Osteoblast (primary cell): ENCODE data around the gene C4orf33. TPM values are rescaled to one million over a fixed set of nuclear protein-coding genes. Genes with fewer than 3 reads are reported as not detected.

Source experiments
- DNase-seq: peaks from one replicate; pipeline ENCODE4 v3.0.0; 2011; ENCODE audit warnings: low spot score, mixed read lengths; ENCODE audit not compliant: insufficient read length; ENCODE audit errors: missing footprints
- H2AFZ ChIP-seq: 2 replicates; pipeline ENCODE4 v1.6.0; 2011; ENCODE audit warnings: mild to moderate bottlenecking, low read length
- H3K27ac ChIP-seq: 2 replicates; pipeline ENCODE4 v1.5.1; 2011; ENCODE audit warnings: mild to moderate bottlenecking, low read depth, low read length, moderate library complexity
- H3K27me3 ChIP-seq: 2 replicates; pipeline ENCODE4 v1.6.0; 2012; ENCODE audit warnings: mild to moderate bottlenecking, control low read depth, inconsistent platforms, low read length, moderate library complexity; ENCODE audit not compliant: insufficient read depth
- H3K36me3 ChIP-seq: 2 replicates; pipeline ENCODE4 v1.5.1; 2011; ENCODE audit warnings: mild to moderate bottlenecking, low read length, control low read depth, moderate library complexity; ENCODE audit not compliant: insufficient read depth
- H3K4me1 ChIP-seq: 2 replicates; pipeline ENCODE4 v1.5.1; 2011; ENCODE audit warnings: mild to moderate bottlenecking, low read length, control low read depth, moderate library complexity; ENCODE audit not compliant: insufficient read depth
- H3K4me2 ChIP-seq: 2 replicates; pipeline ENCODE4 v1.6.0; 2011; ENCODE audit warnings: mild to moderate bottlenecking, low read length; ENCODE audit not compliant: insufficient read depth
- H3K4me3 ChIP-seq: fragments of 200-600 bp; sonication (generic); 3 replicates; pipeline ENCODE4 v1.5.1; 2012; ENCODE audit warnings: mild to moderate bottlenecking, low read length, inconsistent platforms; ENCODE audit not compliant: insufficient read depth
- H3K79me2 ChIP-seq: 2 replicates; pipeline ENCODE4 v1.6.0; 2012; ENCODE audit warnings: mild to moderate bottlenecking, low read length, control low read depth, inconsistent platforms; ENCODE audit not compliant: insufficient read depth
- H3K9me3 ChIP-seq: 2 replicates; pipeline ENCODE4 v1.5.1; 2011; ENCODE audit warnings: low read depth, low read length, control low read depth
- H4K20me1 ChIP-seq: 2 replicates; pipeline ENCODE4 v1.6.0; 2012; ENCODE audit warnings: mild to moderate bottlenecking, low read length, control low read depth; ENCODE audit not compliant: insufficient read depth
- CTCF ChIP-seq: IDR thresholded peaks from 2 replicates; pipeline ENCODE4 v1.5.1; 2011; ENCODE audit warnings: mild to moderate bottlenecking, low read depth, low read length, moderate library complexity; ENCODE audit errors: extremely low read depth
- total RNA-seq: library from RNA; depleted of rRNA; stranded (reverse); fragments of >200 nt; gene quantifications from 2 replicates; pipeline ENCODE4 v1.2.3, GENCODE V29; 2012

Gene C4orf33
- total RNA-seq, 1 donor, result 11.9 TPM

DNA sequence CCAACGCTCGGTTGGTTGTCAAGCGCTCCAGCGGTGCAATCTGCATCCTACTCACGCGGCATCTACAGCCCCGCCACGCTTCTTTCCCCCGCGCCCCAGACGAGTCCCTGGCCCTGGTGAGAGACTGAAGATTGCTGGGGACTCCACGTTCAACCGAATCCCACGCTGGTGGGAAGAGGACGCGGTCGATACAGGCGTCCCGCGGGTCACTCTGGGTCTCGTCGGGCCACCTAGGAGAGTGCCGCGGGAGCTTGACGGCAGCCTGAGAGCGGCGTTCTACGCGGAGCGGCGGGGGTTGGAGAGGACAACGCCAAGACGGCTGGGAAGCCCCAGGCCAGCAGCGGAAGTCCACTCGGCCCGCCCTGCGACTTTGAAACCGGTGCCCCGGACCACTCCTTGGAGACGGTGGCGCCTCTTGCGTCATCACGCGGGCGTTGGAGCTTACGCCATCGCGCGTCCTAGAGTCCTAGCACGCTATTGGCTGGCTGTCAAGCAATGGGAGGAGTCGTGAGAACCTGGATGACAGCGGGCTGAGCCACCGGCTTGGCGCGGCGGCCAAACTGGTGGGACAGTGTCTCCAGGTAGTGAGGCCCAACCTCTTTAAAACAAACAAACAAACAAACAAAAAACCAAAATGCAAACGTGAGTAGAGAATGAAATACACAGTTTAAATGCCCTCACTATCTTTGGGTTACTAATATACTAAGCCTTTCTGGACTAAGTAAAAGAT lies 2.6 kb upstream of the C4orf33 start, which contains the start of gene SCLT1:
Gene SCLT1, minus strand, starts transcription at position 349 of the 730 bp plus-strand sequence. CDS start 436 bp downstream, outside the sequence.
- peak within 1 kb of the TSS; percentile 94 for H3K4me2 ChIP-seq
- no peaks in the 10 kb centered on the region for H3K27me3 ChIP-seq
- peaks cover 13% of the 10 kb centered on the region for H3K4me1 ChIP-seq
- TF ChIP-seq CTCF, result no peak
- peaks cover 42% of the 10 kb centered on the region for H3K79me2 ChIP-seq
- H3K4me3 ChIP-seq, result peak within 1 kb of the TSS; percentile 91
- peak within 1 kb of the TSS; percentile 95 for H3K27ac ChIP-seq
- H2AFZ ChIP-seq, result peak within 1 kb of the TSS; percentile 94
- peak; percentile 94 for DNase-seq
- H3K9me3 ChIP-seq, result no peaks in the 10 kb centered on the region
- H3K36me3 ChIP-seq, result no peaks in the 10 kb centered on the region
- no peaks in the 10 kb centered on the region for H4K20me1 ChIP-seq

DNA sequence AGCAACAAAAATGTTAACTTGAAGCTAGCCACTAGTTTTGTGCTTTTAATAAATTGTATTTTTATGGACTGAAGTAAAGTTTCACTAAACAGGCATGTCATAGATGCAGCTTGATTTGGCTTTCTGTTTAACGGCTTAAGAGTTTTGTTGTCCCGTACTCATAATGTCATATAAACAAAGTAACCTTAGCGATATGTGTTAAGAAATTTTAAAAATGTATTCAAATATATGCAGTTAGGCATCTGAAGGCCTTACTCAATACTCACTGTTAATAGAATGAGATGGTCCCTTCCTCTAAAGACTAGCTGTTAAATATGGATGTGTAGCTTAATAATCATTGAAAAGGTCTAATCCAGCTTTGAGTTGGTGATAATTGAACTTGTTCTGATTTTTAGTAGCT lies 1.6 kb upstream of the C4orf33 start:
- Histone ChIP-seq H3K4me1 (peaks cover 13% of the 10 kb centered on the region), H3K79me2 (peaks cover 33% of the 10 kb centered on the region), H3K27me3 (no peaks in the 10 kb centered on the region), H3K9me3 (no peaks in the 10 kb centered on the region), H4K20me1 (no peaks in the 10 kb centered on the region), H3K36me3 (no peaks in the 10 kb centered on the region), H2AFZ (peak overlapping the region; percentile 18), H3K4me2 (peak overlapping the region; percentile 94), H3K27ac (no peak overlapping the region), H3K4me3 (no peak overlapping the region)
- DNase-seq, result no peak
- no peak for TF ChIP-seq CTCF

- no peak overlapping the region for H2AFZ ChIP-seq
- no peaks in the 10 kb centered on the region for H3K79me2 ChIP-seq
- no peak overlapping the region for H3K4me2 ChIP-seq
- no peaks in the 10 kb centered on the region for H4K20me1 ChIP-seq
- no peak for TF ChIP-seq CTCF
- no peak overlapping the region for H3K4me3 ChIP-seq
- no peak overlapping the region for H3K27ac ChIP-seq
- no peaks in the 10 kb centered on the region for H3K27me3 ChIP-seq
- no peaks in the 10 kb centered on the region for H3K9me3 ChIP-seq
- DNase-seq, result no peak
- H3K36me3 ChIP-seq, result no peaks in the 10 kb centered on the region
- H3K4me1 ChIP-seq, result peaks cover 4% of the 10 kb centered on the region
These were observed 2.6 kb downstream of the C4orf33 start for GRCh38 chr4:129098531-129099001.

- Histone ChIP-seq H3K79me2 (no peaks in the 10 kb centered on the region), H3K4me1 (no peaks in the 10 kb centered on the region), H3K4me3 (no peak overlapping the region), H3K4me2 (no peak overlapping the region), H3K36me3 (no peaks in the 10 kb centered on the region), H3K9me3 (no peaks in the 10 kb centered on the region), H2AFZ (no peak overlapping the region), H4K20me1 (no peaks in the 10 kb centered on the region), H3K27me3 (no peaks in the 10 kb centered on the region), H3K27ac (no peak overlapping the region)
- no peak for TF ChIP-seq CTCF
- DNase-seq, result no peak
These were observed 14.2 kb downstream of the C4orf33 start for GRCh38 chr4:129109965-129110824.
